T follicular helper cell (primary cell): ENCODE data around the gene PCDHB3.
"Not testable (repeated sequence)": the region's sequence is repeated elsewhere in the genome, so short reads cannot be mapped to it uniquely, and the experiment has no call there.

Source experiments
- DNase-seq: peaks from one replicate; pipeline ENCODE4 v3.0.0-alpha.2; 2020; ENCODE audit warnings: low read depth

PCDHB3 gene

DNA sequence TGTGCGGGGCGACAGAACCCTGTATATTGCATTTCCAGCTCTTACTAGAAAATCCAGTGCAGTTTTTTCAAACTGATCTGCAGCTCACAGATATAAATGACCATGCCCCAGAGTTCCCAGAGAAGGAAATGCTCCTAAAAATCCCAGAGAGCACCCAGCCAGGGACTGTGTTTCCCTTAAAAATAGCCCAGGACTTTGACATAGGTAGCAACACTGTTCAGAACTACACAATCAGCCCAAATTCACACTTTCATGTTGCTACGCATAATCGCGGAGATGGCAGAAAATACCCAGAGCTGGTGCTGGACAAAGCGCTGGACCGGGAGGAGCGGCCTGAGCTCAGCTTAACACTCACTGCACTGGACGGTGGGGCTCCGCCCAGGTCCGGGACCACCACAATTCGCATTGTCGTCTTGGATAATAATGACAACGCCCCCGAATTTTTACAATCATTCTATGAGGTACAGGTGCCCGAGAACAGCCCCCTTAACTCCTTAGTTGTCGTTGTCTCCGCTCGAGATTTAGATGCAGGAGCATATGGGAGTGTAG, 35.5 kb downstream of the PCDHB3 start:
- DNase-seq: no peak

DNA sequence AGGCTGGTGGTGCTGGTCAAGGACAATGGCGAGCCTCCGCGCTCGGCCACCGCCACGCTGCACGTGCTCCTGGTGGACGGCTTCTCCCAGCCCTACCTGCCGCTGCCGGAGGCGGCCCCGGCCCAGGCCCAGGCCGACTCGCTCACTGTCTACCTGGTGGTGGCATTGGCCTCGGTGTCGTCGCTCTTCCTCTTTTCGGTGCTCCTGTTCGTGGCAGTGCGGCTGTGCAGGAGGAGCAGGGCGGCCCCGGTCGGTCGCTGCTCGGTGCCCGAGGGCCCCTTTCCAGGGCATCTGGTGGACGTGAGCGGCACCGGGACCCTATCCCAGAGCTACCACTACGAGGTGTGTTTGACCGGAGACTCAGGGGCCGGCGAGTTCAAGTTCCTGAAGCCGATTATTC, 37.1 kb downstream of the PCDHB3 start:
- DNase-seq: not testable (repeated sequence)

DNA sequence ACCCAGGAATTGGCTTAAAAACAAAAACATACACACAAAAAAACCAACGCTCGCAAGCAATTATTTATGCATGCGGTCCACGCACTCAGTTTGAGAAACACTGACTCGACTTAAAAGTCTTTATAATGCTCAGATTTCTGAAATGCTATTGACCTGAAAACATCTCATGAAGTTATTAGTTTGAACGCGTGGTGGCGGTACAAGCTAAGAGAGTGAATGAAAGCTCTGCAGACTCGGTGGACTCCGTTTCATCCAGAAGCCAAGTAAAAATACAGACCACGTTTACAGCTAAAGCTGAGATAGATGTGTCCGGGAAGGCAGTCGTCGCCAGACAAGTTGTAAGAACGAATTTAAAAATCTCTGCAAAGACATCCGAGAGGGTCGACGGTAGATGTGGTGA, 49.5 kb downstream of the PCDHB3 start, which contains the start of gene PCDHB6:
Gene PCDHB6, plus strand, starts transcription at position 246 of the 400 bp plus-strand sequence. CDS start 201 bp downstream, outside the sequence.
- no peak for DNase-seq

DNA sequence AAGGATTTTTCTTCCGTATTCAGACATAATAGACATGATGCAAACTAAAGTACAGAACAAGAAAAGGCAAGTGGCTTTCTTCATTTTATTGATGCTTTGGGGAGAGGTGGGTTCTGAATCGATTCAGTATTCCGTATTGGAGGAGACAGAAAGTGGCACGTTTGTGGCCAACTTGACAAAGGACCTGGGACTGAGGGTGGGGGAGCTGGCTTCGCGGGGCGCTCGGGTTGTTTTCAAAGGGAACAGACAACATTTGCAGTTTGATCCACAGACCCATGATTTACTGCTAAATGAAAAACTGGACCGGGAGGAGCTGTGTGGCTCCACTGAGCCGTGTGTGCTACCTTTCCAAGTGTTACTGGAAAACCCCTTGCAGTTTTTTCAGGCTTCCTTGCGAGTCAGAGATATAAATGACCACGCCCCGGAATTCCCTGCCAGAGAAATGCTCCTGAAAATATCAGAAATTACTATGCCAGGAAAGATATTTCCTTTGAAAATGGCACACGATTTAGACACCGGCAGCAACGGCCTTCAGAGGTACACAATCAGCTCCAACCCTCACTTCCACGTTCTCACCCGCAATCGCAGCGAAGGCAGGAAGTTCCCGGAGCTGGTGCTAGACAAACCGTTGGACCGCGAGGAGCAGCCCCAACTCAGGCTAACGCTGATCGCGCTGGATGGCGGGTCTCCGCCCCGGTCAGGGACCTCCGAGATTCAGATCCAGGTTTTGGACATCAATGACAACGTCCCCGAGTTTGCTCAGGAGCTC, 50.1 kb downstream of the PCDHB3 start:
- no peak for DNase-seq

DNA sequence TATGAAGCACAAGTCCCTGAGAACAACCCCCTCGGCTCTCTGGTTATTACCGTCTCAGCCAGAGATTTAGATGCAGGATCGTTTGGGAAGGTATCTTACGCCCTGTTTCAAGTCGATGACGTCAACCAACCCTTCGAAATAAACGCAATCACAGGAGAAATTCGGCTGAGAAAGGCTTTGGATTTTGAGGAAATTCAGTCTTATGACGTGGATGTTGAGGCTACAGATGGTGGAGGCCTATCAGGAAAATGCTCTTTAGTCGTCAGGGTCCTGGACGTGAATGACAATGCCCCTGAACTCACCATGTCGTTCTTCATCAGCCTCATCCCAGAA, 50.7 kb downstream of the PCDHB3 start:
- DNase-seq: no peak

DNA sequence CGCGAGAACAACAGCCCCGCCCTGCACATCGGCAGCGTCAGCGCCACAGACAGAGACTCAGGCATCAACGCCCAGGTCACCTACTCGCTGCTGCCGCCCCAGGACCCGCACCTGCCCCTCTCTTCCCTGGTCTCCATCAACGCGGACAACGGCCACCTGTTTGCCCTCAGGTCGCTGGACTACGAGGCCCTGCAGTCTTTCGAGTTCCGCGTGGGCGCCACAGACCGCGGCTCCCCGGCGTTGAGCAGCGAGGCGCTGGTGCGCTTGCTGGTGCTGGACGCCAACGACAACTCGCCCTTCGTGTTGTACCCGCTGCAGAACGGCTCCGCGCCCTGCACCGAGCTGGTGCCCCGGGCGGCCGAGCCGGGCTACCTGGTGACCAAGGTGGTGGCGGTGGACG, 51.4 kb downstream of the PCDHB3 start:
- DNase-seq: not testable (repeated sequence)

DNA sequence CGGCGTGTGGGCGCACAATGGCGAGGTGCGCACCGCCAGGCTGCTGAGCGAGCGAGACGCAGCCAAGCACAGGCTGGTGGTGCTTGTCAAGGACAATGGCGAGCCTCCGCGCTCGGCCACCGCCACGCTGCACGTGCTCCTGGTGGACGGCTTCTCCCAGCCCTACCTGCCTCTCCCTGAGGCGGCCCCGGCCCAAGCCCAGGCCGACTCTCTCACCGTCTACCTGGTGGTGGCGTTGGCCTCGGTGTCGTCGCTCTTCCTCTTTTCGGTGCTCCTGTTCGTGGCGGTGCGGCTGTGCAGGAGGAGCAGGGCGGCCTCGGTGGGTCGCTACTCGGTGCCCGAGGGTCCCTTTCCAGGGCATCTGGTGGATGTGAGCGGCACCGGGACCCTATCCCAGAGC, 51.8 kb downstream of the PCDHB3 start:
- DNase-seq: not testable (repeated sequence)
